NCI-H187 (cell line): Measurements from ENCODE around the gene C1orf105.
"Not testable (repeated sequence)": the region's sequence is repeated elsewhere in the genome, so short reads cannot be mapped to it uniquely, and the experiment has no call there.

Experiments used
- DNase-seq, 2 experiments: peaks; one replicate each; lab custom pipeline; 2025; lab: John Stamatoyannopoulos, UW

C1orf105 gene

DNA sequence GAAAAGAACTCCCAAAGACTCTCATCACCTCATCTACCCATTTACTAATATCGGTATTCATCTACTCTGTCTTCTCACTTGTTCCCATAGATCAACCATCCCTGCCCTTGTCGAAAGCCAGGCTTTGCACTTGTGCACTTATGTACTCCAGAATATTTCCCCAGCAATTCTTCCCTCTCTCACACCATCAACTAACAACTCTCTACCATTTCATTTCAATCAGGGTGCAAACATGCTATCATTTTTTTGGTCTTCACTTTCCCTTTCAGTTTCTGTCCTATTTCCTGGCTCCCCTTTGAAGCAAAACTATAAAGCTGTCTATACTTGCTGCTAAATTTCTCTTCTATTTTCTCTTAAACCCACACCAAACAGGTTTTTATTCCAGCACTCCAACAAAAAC is 6.7 kb downstream of the C1orf105 start:
- no peak for DNase-seq

DNA sequence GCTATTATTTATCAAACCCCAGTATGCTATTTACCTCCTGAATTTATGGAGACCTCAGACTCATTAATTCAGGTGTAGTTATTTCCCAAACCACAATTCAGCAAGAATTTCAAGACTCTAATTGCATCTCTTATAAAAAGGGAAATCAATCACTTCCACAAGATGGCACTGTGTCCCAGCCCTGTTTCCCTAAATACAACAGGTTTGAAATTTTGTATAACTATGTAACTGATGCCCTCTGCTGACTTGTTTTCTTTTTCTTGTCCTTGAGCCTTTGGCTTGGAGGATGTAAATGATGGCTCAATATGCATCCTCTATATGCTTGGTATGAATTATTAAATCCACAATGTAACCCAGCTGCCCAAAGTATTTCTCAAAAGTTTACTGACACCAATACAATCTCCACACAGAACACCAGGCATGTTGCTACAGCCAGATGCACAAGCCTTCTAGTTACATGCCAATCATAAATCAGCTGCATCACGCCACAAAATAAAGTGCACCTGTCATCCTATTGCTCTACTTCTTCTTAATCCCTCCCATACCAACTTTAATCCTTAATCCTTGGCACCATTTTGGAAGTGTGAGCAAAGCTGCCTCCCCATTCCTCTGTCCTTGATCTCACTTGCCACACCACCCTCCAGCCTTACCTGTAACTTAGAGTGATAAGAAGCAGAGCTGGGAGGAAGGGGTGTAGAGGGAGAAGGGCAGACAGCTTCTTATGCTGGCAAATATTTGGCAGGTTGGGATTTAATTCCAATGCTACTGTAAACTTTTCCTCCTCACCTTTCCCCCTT is 9.0 kb downstream of the C1orf105 start:
- peak in 1 of 2 experiments; percentile 32 for DNase-seq

DNA sequence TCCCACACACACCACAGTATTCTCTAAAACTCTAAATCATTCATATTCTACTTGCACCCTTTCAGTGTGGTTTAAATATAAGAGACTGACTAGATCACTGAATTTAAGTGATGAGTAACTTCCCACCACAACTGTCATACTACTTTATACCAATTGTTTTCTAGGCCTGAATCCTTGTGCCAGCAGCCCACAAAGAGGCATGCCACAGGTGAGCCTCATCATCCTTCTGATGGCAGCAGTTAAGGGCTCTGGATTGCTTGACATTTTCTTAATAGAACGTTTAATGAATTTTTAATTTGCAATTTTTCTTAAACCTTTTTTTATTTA is 9.6 kb downstream of the C1orf105 start:
- DNase-seq: no peak

DNA sequence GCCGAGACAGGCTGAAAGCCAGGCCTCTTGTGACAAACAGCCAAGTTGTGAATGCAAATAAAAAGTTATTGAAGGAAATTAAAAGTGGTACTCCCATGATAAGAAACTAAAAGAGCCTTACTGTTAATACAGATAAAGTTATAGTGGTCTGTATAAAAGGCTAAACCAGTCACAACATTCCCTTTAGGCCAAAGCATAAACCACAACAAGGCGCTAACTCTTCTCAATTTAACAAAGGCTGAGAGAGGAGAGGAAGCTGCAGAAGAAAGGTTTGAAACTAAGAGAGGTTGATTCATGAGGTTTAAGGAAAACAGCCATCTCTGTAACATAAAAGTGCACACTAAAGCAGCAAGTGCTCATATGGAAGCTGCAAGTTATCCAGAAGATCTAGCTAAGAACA is 10.7 kb downstream of the C1orf105 start:
- DNase-seq: no peak

DNA sequence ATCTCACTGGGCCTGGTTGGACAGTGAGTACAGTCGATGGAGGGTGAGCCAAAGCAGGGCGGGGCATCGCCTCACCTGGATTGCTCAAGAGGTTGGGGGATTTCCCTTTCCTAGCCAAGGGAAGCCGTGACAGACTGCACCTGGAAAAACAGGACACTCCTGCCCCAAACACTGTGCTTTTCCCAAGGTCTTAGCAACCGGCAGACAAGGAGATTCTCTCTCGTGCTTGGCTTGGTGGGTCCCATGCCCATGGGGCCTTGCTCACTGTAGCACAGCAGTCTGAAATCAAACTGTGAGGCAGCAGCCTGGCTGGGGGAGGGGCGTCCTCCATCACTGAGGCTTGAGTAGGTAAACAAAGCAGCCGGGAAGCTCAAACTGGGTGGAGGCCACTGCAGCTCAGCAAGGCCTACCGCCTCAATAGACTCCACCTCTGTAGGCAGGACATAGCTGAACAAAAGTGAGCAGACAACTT is 11.3 kb downstream of the C1orf105 start:
- peak; percentile 68 to 92 for DNase-seq

DNA sequence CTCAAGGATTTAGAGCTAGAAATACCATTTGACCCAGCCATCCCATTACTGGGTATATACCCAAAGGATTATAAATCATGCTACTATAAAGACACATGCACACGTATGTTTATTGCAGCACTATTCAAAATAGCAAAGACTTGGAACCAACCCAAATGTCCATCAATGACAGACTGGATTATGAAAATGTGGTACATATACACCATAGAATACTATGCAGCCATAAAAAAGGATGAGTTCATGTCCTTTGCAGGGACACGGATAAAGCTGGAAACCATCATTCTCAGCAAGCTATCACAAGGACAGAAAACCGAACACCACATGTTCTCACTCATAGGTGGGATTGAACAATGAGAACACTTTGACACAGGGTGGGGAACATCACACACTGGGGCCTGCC is 16.7 kb downstream of the C1orf105 start:
- not testable (repeated sequence) for DNase-seq

DNA sequence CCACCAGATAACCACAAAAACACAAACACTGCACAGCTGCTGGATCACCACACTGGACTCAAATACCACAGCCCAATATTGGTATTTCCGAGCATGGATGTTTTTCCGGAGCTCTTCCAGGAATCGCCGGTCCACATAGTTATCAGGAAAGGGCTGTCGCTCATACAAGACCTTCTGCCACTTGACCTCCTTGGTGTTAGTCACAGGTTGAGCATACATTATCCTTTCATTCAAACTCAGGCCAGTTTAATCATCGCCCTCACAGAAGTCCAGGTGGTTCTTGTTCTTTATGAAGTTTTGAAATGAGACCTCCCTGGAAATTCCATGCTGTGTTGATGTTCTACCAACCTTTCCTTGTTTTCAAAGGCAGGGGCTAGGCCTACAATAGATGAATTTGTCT is 21.9 kb downstream of the C1orf105 start:
- no peak for DNase-seq

DNA sequence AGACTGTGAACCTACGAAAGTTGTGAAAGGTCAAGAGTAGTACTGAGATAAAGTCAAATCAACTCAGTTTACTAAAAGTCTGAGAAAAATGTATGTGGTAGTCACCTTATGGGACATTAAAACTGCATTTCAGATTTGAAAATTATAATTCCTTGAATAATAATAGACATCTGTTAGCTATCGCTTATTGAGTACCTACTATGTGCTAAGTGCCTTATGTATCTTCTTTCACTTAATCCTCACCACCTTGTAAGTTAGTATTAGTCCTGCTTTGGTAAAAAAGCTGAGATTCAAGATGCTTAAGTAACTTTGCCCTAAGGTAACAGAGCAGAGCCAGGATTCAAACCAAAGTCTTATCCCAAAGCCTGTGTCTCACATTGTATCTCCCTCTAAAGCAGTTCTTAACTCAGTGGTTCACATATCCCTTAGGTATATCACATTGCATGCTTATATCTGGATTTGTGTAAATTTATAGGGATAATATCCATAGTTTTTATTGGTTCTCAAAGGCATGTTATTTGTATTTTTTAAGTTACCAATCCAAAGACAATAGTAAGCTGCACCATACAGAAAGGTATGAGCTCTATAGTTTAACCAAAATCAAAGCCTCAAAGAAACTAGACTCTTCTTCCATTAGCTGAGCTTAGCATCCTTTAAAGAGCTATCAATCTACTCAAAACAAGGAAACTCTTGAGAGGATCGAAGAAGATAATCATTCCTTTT is 22.5 kb downstream of the C1orf105 start:
- DNase-seq: no peak

DNA sequence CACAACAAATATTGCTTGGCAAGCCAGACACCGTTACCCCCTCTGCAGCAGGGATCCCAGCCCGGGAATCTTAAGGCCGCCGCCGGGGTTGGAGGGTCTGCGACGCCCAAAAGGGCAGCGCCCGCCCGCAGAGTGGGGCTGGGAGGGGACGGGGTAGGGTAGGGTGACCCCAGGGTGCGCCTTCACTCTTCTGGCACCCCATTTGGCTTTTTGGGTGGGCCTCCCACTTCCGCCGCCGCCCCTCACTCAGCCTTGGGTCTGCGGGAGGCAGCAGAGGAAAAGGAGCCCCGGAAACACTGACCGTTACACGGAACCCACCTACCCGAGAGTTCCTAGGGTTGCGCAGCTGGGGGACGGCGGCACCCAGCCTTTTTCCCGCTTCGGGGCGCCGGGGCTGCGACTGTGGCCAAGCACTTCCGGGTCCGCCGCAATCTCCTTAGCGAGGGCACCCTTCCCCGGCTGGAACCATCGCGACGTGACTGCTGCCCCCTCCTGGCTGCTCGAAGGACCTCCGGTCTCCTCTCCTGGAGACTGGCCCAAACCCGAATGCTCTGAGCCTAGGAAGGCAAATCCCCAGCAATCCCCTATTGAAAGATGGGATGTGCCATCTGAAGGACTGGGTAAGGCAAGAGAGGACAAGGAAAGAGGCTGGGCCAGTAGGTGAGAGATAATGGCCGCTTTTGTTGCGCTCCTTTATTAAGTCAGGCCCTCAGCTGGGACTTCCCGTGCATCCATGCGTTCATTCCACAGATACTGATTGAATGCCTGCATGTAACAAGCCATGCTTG is 23.4 kb downstream of the C1orf105 start, which contains the start of gene PIGC:
TSS of gene PIGC (minus strand) at position 404 of the 788 bp plus-strand sequence. CDS start 1,447 bp downstream, outside the sequence.
- peak; percentile 92 to 94 for DNase-seq

DNA sequence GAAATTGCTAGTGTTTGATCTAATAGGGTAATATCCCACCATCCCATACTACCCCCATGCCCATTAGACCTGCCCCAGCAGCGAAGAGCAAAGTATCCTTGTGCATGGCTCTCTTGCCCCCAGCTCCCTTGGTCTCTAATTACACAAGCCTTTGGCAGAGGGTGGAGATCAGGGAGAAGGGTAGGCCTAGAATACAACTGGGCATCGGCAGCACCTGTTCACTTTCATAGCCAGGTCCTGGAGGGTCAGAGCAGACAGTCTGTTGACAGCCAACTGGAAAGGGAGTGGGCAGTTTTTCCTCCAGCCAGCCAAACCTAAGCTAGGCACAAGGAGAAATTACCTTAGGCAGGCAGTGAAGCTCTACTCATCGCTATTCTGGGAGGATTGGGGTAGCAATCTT is 26.1 kb downstream of the C1orf105 start:
- DNase-seq: no peak

DNA sequence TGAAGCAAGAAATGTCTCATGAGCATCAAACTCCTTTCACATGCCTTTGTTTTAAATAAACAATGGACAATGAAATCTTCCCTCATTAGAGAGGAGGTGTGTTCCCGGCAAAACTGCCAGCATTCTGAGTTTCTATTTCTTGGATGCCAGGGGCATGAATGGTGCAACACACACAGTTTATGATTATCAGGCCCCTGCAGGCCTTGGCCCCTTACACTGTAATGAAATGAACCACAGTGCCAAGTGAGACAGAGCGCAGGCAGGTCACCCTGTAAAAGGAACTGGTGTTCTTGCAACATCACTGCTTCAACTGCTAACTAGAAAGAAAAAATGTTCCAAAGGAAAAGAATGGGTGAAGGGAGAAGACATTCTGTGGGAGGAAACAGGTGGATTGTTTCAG is 27.2 kb downstream of the C1orf105 start:
- no peak for DNase-seq

DNA sequence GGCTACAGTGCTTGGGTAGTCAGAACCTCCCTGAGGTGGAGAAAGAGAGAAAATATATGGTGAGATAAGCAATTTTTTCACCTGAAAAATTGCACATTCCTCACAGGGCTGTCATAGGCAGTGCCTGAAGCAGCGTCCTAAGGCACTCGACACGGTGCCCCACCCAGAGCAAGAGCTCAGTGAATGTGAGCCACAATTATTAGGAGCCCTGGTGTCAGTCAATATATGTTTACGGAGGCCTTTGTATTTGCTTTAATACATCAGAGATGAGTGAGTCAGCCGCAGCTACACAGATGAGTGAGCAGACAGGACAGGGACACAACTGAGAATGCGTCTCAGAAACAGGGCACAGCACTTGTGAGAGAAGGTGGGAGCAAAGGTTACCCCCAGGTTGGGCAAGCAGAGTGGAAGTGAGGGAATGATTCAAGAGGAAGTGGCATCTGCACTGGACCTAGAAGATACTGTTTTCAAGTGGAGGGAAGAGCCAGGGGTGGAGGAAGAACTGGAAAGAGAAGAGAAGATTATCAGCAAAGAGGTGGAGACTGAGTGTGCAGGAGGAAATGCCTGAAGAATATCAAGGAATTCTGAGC is 28.6 kb downstream of the C1orf105 start:
- no peak for DNase-seq

DNA sequence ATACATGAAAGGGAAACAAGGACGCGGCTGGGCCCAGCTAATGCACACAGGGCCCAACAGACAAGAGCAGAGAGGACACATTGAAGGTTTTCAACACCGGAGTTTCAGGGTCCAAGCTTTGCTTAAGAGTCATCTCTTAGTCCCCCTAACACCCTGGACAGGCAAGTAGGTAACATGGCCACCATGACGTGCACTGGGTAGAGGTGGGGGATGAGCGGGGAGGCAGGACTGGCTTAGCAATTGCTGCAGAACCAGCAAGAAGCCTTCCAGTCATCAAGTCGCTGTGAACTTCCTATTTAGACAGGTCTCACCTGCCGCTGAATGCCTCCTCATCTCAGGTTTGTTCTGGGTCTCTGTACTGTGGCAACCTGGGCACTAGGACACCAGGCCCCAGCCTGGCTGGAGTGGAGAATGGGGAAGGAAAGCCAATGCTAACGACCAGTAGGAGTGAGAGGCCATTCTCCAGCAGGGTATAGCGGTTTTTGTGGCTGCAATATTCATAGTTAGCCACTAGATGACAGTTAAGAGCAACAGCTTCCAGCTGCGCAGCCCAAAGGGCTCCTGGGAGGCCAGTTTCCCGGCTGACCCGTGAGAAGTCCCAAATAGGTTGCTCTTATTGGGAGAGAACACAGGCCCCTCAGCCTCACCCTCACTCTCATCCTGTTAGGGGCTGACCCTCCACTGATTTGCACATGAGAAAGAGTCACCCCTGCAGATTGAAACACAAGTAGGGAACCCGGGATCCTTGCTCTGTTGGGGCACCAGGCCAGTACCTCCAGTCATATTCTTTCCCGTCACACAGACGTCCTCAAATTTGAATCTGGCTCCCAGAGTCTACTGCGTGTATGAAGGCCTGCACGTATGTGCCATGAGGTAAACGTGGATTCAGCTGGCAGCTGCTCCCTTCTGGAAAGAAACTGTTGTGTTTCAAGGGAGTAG is 29.4 kb downstream of the C1orf105 start:
- no peak for DNase-seq

DNA sequence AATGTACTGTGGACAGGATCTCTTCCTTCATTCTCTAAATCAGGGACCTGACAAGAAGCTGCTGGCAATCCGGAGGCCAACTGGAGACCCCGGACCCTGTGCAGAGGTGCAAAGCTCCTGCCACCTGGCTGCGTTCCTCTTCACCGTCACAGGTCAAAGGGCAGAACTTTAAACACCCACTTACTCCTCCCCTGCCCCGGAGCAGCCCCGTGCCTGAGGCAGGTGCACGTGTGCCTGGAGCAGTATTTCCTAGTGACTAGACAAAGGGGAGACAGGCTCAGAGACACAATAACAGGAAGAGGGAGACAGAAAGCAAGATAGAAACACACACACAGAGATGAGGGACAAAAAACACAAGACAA is 30.0 kb downstream of the C1orf105 start:
- DNase-seq: peak; percentile 18 to 73

DNA sequence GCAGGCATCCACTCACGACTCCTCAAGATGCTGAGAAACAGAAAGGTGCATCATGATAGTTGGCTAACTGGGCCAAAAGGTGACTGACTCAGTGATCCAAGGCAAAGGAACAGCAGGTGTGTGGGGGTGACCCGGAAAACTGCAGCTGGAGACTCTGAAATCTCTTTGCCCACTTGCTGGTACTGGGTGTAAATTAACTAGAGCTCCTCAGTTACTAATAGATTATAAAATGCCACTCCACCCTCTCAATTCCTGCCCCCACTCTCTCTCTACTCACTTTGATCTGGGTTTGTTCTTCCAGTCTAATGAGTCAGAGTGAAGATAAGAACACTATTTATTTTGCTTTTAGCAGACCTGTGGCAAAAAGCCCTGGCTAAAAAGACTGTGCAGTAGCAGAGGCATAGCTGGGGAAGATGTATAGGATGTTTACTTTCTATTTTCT is 30.5 kb downstream of the C1orf105 start:
- DNase-seq: no peak

DNA sequence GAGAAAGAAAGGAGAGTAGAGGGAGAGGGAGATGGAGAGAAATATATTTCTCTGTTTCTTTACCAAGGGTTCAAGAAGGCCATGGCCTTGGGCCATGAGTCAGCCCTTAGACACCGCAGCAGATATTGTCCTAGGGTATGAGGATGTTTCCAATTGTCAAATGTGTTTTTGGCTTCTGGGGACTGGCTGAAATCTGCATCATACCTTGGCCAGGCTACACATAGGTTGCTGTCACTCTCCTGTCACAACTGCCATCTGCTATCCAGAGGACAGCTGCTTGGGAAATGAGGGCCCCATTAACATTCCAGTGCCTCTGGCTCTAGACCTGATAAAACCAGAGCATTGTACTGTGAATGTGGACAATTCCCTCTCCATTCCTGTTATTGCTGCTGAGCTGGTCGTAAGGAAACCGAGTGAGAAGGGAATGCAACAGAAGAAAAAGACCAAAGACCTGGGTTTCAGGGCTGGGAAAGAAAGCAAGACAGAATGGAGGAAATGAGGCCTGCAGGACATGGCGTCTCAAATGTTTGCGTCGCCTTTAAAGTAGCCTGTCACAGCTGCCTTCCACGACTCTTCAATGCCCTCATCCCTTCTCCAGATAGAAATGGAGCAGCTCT is 32.2 kb downstream of the C1orf105 start:
- no peak for DNase-seq

DNA sequence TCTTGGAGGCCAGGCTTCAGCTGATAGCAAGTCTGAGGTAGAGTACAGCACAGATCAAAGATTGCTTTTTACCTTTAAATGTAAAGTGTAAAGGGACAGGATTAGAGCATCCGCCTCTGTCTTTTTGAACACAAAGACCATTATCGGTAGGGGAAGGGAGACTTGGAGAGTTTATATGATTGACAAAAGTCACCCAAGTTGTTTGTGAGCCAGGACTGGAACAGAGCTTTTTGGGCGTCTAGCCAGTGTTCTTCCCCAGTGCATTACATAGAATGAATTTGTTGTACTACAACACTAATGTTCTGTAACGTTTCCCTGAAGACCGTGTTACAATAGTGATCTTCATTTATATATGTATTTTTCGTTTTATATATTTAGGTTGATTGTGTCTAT is 32.7 kb downstream of the C1orf105 start:
- no peak for DNase-seq

DNA sequence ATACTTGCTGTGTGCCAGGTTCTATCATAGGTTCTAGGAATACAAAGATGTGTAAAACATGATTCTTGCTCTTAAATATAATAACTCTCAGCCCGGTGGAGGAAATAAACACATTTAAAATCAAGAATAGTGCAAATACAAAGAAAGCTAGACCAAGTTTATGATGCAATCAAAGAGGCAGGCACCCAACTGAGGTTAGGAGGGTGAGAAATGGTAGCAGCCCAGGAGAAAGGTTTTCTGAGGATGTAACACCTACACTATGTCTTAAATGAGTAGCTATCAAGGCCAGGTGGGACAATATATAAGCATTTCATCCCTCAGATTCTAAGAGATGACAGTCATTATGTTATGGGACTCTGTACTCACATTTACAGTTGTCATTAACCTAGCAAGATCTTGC is 33.1 kb downstream of the C1orf105 start:
- no peak for DNase-seq

DNA sequence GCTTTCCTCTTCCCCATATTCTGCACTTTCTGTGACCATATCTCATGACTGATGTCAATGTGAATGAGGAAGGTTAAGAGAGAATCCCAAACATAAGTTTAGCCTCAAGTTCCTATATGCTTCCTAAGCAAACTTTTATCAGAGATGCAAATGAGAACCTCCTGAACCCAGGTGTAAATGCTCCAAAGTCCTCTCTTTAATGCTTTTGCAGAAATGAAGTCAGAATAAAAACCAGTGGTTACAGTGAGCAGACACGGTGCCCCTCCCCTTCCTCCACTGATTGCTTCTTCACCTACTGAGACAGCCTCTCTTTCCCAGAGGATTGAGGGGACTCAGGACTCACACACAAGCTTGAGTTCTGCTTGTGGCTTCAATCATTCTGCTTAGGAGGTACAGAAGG is 35.0 kb downstream of the C1orf105 start:
- DNase-seq: no peak

DNA sequence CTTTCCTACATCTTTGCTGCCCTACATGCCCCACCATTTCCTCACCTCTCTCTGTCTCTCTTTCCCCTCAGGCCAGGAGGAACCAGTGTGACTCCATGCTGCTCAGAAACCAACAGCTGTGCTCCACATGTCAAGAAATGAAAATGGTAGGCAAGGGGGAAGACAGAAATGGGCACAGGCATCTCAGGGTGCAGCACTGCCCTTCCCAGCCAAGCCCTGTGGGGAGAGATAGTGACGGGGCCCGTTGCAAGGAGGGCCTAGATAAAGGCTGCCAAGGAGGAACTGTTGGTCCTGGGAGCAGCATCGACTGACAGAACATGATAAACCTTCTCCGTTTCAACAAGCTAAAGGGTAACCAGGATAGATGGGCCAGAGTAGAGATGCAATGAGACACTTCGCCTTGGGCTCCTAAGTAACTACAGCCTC is 35.9 kb downstream of the C1orf105 start:
- no peak for DNase-seq
